Suprapubic skin (tissue), 4 donors: ENCODE data around the gene CASQ1.

Experiments
- CTCF ChIP-seq, 2 donors: fragments of 200-600 bp in 1 of 2; fragments of 450-650 bp in 1 of 2; sonication (generic) in 1 of 2; IDR thresholded peaks; one replicate each; pipeline ENCODE4 v1.5.1; 2016 to 2019; ENCODE audit warnings: antibody characterized with exemption in 2 of 2, mild to moderate bottlenecking in 1 of 2, moderate library complexity in 1 of 2
- EP300 ChIP-seq: sonication (generic); formaldehyde crosslinking; IDR thresholded peaks from one replicate; pipeline ENCODE4 v1.6.1; 2017; ENCODE audit warnings: antibody characterized with exemption
- POLR2AphosphoS5 ChIP-seq, 3 donors: sonication (generic); formaldehyde crosslinking; IDR thresholded peaks; one replicate each; pipeline ENCODE4 v1.6.1; 2017; ENCODE audit warnings: antibody characterized with exemption in 3 of 3

DNA sequence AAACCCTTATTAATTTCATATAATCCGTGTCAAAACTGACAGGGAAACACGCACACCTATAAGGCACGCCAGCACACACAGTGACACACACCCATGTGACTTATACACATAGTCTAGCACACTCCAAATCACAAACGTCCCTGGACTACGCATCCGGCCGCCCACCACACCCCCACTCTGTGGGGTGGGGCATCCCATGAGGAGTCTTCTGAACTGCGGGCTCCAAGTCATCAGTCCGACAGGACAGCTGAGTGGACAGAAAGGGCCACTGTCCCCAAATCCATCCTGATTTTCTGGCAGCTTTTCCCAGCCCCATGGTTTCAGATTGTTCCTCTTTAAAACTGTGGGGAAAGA is 15.6 kb downstream of the CASQ1 start:
- no peak for TF ChIP-seq CTCF (IDR thresholded peaks at IDR 0.05)
- no peak for TF ChIP-seq POLR2AphosphoS5 (IDR thresholded peaks at IDR 0.05)
- no peak for TF ChIP-seq EP300
